ENCODE measurements around the gene SCRN2.

Gene SCRN2

DNA sequence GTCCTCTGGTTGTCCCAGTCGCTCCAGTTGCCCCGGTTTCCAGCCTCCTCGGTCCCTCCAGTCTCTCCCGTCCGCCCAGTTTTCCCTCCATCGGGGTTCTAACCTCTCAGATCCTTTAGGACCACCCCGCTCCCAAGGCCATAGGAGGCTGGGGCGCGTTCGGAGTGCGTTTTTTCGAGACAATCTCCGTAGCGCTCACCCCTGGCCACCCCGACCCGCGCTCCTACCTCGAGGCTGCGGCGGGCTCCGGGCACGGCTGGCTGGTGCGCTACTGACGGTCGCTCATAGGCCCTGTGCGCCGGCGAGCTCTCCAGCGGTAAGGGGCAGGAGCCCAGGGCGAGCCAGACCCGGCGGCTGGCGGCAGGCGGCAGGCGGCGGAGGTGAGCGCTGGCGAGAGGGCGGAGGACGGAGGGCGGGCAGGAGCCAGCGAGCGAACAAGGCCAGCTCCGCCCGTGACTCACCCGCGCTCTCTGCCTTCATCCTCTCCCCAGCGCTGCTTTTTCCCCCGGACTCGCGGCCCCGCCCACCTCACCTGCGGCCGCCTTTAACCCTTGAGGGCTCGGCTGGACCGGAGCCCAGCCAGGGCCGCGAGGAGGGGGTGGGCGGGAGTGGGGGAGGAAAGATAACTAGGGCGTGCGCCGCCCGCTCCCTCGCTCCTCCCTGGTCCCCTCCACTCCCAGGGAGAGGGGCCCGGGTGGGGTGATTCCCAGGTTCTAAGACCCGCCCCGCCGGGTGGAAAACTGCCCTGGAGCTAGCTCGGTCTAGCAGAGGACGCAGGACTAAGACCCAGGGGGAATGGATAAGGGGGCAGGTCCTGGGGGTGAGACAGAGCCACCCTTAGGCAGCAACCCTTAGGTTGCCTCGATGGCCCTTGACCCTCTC is 9.9 kb upstream of the SCRN2 start, which contains the start of gene SP6:
Gene SP6, minus strand, starts transcription at position 472 of the 882 bp plus-strand sequence. CDS start 2,734 bp downstream, outside the sequence.
- peaks cover 25% of the 10 kb centered on the region for H3K4me1 ChIP-seq (ENCODE audit: control insufficient read depth, low read depth, low read length)
- H3K9ac ChIP-seq (ENCODE audit: low read length): peak within 1 kb of the TSS; percentile 87
- peak within 1 kb of the TSS; percentile 95 for H3K23ac ChIP-seq (ENCODE audit: low read length)
- no peak within 1 kb of the TSS for H4K8ac ChIP-seq (ENCODE audit: low read depth, low read length)
- peak within 1 kb of the TSS; percentile 10 for H2BK5ac ChIP-seq (ENCODE audit: low read length)
- H3K27ac ChIP-seq (ENCODE audit: low read depth, low read length): peak within 1 kb of the TSS; percentile 29
- H2AK5ac ChIP-seq (ENCODE audit: low read length): no peak within 1 kb of the TSS
- no CpG with 5 or more reads among the region's 71 CpGs for WGBS (ENCODE audit: extremely low coverage, insufficient coverage, low lambda C conversion rate)
- H3K4ac ChIP-seq (ENCODE audit: low read depth, low read length): no peak within 1 kb of the TSS
- H3K56ac ChIP-seq (ENCODE audit: low read length): peak within 1 kb of the TSS; percentile 92
- peak; percentile 96 for DNase-seq
- peak within 1 kb of the TSS; percentile 83 for H3K4me2 ChIP-seq (ENCODE audit: low read length)
- H3K79me2 ChIP-seq (ENCODE audit: control insufficient read depth, insufficient read depth, low read length): peaks cover 11% of the 10 kb centered on the region
- H2BK15ac ChIP-seq (replicated peaks; ENCODE audit: low read depth): no peak within 1 kb of the TSS
- peak within 1 kb of the TSS; percentile 56 for H3K4me3 ChIP-seq (ENCODE audit: low read length)
- H3K36me3 ChIP-seq (ENCODE audit: control insufficient read depth, insufficient read depth, low read length): no peaks in the 10 kb centered on the region
- peaks cover 5% of the 10 kb centered on the region for H3K79me1 ChIP-seq (ENCODE audit: low read length)
- no peak within 1 kb of the TSS for H2BK120ac ChIP-seq (ENCODE audit: low read depth, low read length)
- H4K5ac ChIP-seq (ENCODE audit: low read length): no peak within 1 kb of the TSS
- H3K18ac ChIP-seq (ENCODE audit: low read length): peak within 1 kb of the TSS; percentile 18
- peaks cover 16% of the 10 kb centered on the region for H3K27me3 ChIP-seq (ENCODE audit: insufficient read depth, low read length, poor library complexity)

DNA sequence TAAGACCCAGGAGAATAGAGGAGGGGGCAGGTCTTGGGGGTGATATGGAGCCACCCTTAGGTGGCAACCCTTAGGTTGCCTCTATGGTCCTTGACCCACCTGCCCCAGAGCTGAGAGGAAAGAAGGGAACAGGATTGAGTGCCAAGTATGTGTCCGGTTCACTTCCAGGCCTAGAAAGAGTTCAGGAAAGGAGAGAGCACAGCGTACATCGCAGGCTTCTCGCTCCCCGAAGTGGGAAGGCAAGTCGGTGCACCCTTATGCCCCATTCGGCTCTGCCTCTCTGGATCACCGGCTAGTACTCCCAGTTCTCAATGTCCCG is 9.3 kb upstream of the SCRN2 start:
- H2BK15ac ChIP-seq (replicated peaks; ENCODE audit: low read depth): no peak overlapping the region
- H4K8ac ChIP-seq (ENCODE audit: low read depth, low read length): no peak overlapping the region
- WGBS (ENCODE audit: extremely low coverage, insufficient coverage, low lambda C conversion rate): no CpG with 5 or more reads among the region's 9 CpGs
- H3K56ac ChIP-seq (ENCODE audit: low read length): peak overlapping the region; percentile 92
- H3K4ac ChIP-seq (ENCODE audit: low read depth, low read length): no peak overlapping the region
- peak overlapping the region; percentile 83 for H3K4me2 ChIP-seq (ENCODE audit: low read length)
- peaks cover 11% of the 10 kb centered on the region for H3K79me2 ChIP-seq (ENCODE audit: control insufficient read depth, insufficient read depth, low read length)
- H2BK5ac ChIP-seq (ENCODE audit: low read length): no peak overlapping the region
- H3K27me3 ChIP-seq (ENCODE audit: insufficient read depth, low read length, poor library complexity): peaks cover 16% of the 10 kb centered on the region
- no peak overlapping the region for H4K5ac ChIP-seq (ENCODE audit: low read length)
- H3K4me3 ChIP-seq (ENCODE audit: low read length): peak overlapping the region; percentile 56
- peaks cover 6% of the 10 kb centered on the region for H3K79me1 ChIP-seq (ENCODE audit: low read length)
- H3K4me1 ChIP-seq (ENCODE audit: control insufficient read depth, low read depth, low read length): peaks cover 22% of the 10 kb centered on the region
- H3K18ac ChIP-seq (ENCODE audit: low read length): peak overlapping the region; percentile 8
- H3K36me3 ChIP-seq (ENCODE audit: control insufficient read depth, insufficient read depth, low read length): no peaks in the 10 kb centered on the region
- H3K27ac ChIP-seq (ENCODE audit: low read depth, low read length): no peak overlapping the region
- H2AK5ac ChIP-seq (ENCODE audit: low read length): no peak overlapping the region
- peak overlapping the region; percentile 95 for H3K23ac ChIP-seq (ENCODE audit: low read length)
- DNase-seq: no peak
- H2BK120ac ChIP-seq (ENCODE audit: low read depth, low read length): no peak overlapping the region
- peak overlapping the region; percentile 87 for H3K9ac ChIP-seq (ENCODE audit: low read length)

DNA sequence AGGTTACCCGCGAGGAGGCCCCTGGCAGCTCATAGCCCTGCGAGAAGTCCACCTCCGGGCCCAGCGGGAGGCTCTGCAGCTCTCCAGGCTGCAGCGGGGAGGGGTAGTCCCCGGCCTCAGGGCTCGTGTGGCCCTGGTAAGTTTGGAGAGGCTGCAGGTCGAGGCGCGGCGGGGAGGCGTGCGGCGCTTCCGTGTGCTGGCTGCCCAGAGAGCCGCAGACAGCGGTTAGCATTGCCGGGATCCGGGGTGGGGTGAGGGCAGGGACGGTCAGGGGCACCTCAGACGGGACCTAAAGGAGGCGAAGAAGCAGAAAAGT is 7.1 kb upstream of the SCRN2 start:
- peaks cover 20% of the 10 kb centered on the region for H3K4me1 ChIP-seq (ENCODE audit: control insufficient read depth, low read depth, low read length)
- no peak overlapping the region for H3K18ac ChIP-seq (ENCODE audit: low read length)
- no peaks in the 10 kb centered on the region for H3K36me3 ChIP-seq (ENCODE audit: control insufficient read depth, insufficient read depth, low read length)
- H3K4me3 ChIP-seq (ENCODE audit: low read length): no peak overlapping the region
- H3K4me2 ChIP-seq (ENCODE audit: low read length): peak overlapping the region; percentile 39
- peaks cover 6% of the 10 kb centered on the region for H3K79me1 ChIP-seq (ENCODE audit: low read length)
- H4K8ac ChIP-seq (ENCODE audit: low read depth, low read length): no peak overlapping the region
- peaks cover 11% of the 10 kb centered on the region for H3K79me2 ChIP-seq (ENCODE audit: control insufficient read depth, insufficient read depth, low read length)
- no peak overlapping the region for H3K27ac ChIP-seq (ENCODE audit: low read depth, low read length)
- no peak overlapping the region for H2BK5ac ChIP-seq (ENCODE audit: low read length)
- WGBS (ENCODE audit: extremely low coverage, insufficient coverage, low lambda C conversion rate): no CpG with 5 or more reads among the region's 23 CpGs
- H4K5ac ChIP-seq (ENCODE audit: low read length): no peak overlapping the region
- H3K27me3 ChIP-seq (ENCODE audit: insufficient read depth, low read length, poor library complexity): peaks cover 12% of the 10 kb centered on the region
- no peak overlapping the region for H2BK15ac ChIP-seq (replicated peaks; ENCODE audit: low read depth)
- peak overlapping the region; percentile 65 for H3K9ac ChIP-seq (ENCODE audit: low read length)
- H3K23ac ChIP-seq (ENCODE audit: low read length): no peak overlapping the region
- no peak overlapping the region for H2AK5ac ChIP-seq (ENCODE audit: low read length)
- peak overlapping the region; percentile 49 for H3K56ac ChIP-seq (ENCODE audit: low read length)
- no peak overlapping the region for H3K4ac ChIP-seq (ENCODE audit: low read depth, low read length)
- DNase-seq: no peak
- H2BK120ac ChIP-seq (ENCODE audit: low read depth, low read length): no peak overlapping the region

GRCh38 chr17:47847341-47848197 is 6.5 kb upstream of the SCRN2 start:
- H3K4me2 ChIP-seq (ENCODE audit: low read length): peak overlapping the region; percentile 39
- no peak overlapping the region for H4K5ac ChIP-seq (ENCODE audit: low read length)
- no peak overlapping the region for H2AK5ac ChIP-seq (ENCODE audit: low read length)
- no peak overlapping the region for H4K8ac ChIP-seq (ENCODE audit: low read depth, low read length)
- H3K4ac ChIP-seq (ENCODE audit: low read depth, low read length): no peak overlapping the region
- H3K36me3 ChIP-seq (ENCODE audit: control insufficient read depth, insufficient read depth, low read length): no peaks in the 10 kb centered on the region
- peak overlapping the region; percentile 62 for H3K18ac ChIP-seq (ENCODE audit: low read length)
- peaks cover 11% of the 10 kb centered on the region for H3K79me2 ChIP-seq (ENCODE audit: control insufficient read depth, insufficient read depth, low read length)
- H3K27me3 ChIP-seq (ENCODE audit: insufficient read depth, low read length, poor library complexity): peaks cover 6% of the 10 kb centered on the region
- no peak overlapping the region for H2BK120ac ChIP-seq (ENCODE audit: low read depth, low read length)
- peak; percentile 78 for DNase-seq
- no peak overlapping the region for H3K27ac ChIP-seq (ENCODE audit: low read depth, low read length)
- no peak overlapping the region for H2BK15ac ChIP-seq (replicated peaks; ENCODE audit: low read depth)
- WGBS (ENCODE audit: extremely low coverage, insufficient coverage, low lambda C conversion rate): no CpG with 5 or more reads among the region's 71 CpGs
- peak overlapping the region; percentile 52 for H3K56ac ChIP-seq (ENCODE audit: low read length)
- peak overlapping the region; percentile 65 for H3K9ac ChIP-seq (ENCODE audit: low read length)
- H3K4me1 ChIP-seq (ENCODE audit: control insufficient read depth, low read depth, low read length): peaks cover 18% of the 10 kb centered on the region
- H3K23ac ChIP-seq (ENCODE audit: low read length): no peak overlapping the region
- peaks cover 6% of the 10 kb centered on the region for H3K79me1 ChIP-seq (ENCODE audit: low read length)
- no peak overlapping the region for H3K4me3 ChIP-seq (ENCODE audit: low read length)
- no peak overlapping the region for H2BK5ac ChIP-seq (ENCODE audit: low read length)

- H3K27me3 ChIP-seq (ENCODE audit: insufficient read depth, low read length, poor library complexity): no peaks in the 10 kb centered on the region
Measured at GRCh38 chr17:47846716-47847340, 5.8 kb upstream of the SCRN2 start.

More at GRCh38 chr17:47846716-47847340, 5.8 kb upstream of the SCRN2 start:
- Histone ChIP-seq H2AK5ac (ENCODE audit: low read length) (no peak overlapping the region), H3K18ac (ENCODE audit: low read length) (peak overlapping the region; percentile 62), H3K79me2 (ENCODE audit: control insufficient read depth, insufficient read depth, low read length) (peaks cover 11% of the 10 kb centered on the region), H3K4me1 (ENCODE audit: control insufficient read depth, low read depth, low read length) (peaks cover 14% of the 10 kb centered on the region), H4K5ac (ENCODE audit: low read length) (no peak overlapping the region), H3K4me3 (ENCODE audit: low read length) (no peak overlapping the region), H3K9ac (ENCODE audit: low read length) (peak overlapping the region; percentile 60), H2BK120ac (ENCODE audit: low read depth, low read length) (no peak overlapping the region), H3K4ac (ENCODE audit: low read depth, low read length) (no peak overlapping the region), H3K79me1 (ENCODE audit: low read length) (peaks cover 6% of the 10 kb centered on the region), H3K56ac (ENCODE audit: low read length) (peak overlapping the region; percentile 52), H4K8ac (ENCODE audit: low read depth, low read length) (no peak overlapping the region), H3K27ac (ENCODE audit: low read depth, low read length) (no peak overlapping the region), H3K23ac (ENCODE audit: low read length) (no peak overlapping the region), H3K4me2 (ENCODE audit: low read length) (peak overlapping the region; percentile 15), H3K36me3 (ENCODE audit: control insufficient read depth, insufficient read depth, low read length) (no peaks in the 10 kb centered on the region), H2BK15ac (replicated peaks; ENCODE audit: low read depth) (no peak overlapping the region), H2BK5ac (ENCODE audit: low read length) (no peak overlapping the region)
- no CpG with 5 or more reads among the region's 31 CpGs for WGBS (ENCODE audit: extremely low coverage, insufficient coverage, low lambda C conversion rate)
- DNase-seq: no peak
